AG10803 (cell line): ENCODE data around the gene CDH4.

Source experiments
- DNase-seq: peaks from one replicate; pipeline ENCODE4 v3.0.0; 2010; ENCODE audit warnings: low read depth
- H3K4me3 ChIP-seq: 2 replicates; pipeline ENCODE4 v1.5.1; 2011; ENCODE audit warnings: mild to moderate bottlenecking, low read length, control low read depth
- CTCF ChIP-seq: conservative IDR thresholded peaks from 2 replicates; pipeline ENCODE4 v1.5.1; 2011; ENCODE audit warnings: mild to moderate bottlenecking, low read length, control low read depth, inconsistent platforms

The CDH4 gene

GRCh38 chr20:61935926-61936700 lies 684.1 kb downstream of the CDH4 start:
- no peak for TF ChIP-seq CTCF
- no peak for DNase-seq
- H3K4me3 ChIP-seq = no peak overlapping the region

GRCh38 chr20:61936701-61937131 lies 684.7 kb downstream of the CDH4 start:
- no peak overlapping the region for H3K4me3 ChIP-seq
- no peak for DNase-seq
- TF ChIP-seq CTCF = no peak

- DNase-seq = no peak
- H3K4me3 ChIP-seq = no peak overlapping the region
- no peak for TF ChIP-seq CTCF
These were observed 685.3 kb downstream of the CDH4 start for GRCh38 chr20:61937146-61937962.

GRCh38 chr20:61937963-61938838 lies 686.1 kb downstream of the CDH4 start:
- H3K4me3 ChIP-seq = no peak overlapping the region
- no peak for TF ChIP-seq CTCF
- no peak for DNase-seq

GRCh38 chr20:61938839-61939690 lies 687.0 kb downstream of the CDH4 start:
- TF ChIP-seq CTCF = no peak
- no peak for DNase-seq
- no peak overlapping the region for H3K4me3 ChIP-seq

GRCh38 chr20:61939691-61940360 lies 687.8 kb downstream of the CDH4 start:
- no peak for DNase-seq
- no peak overlapping the region for H3K4me3 ChIP-seq
- TF ChIP-seq CTCF = no peak
